Measurements from ENCODE around the gene SLC9A9.

Gene SLC9A9

GRCh38 chr3:143413372-143413771 is 434.9 kb downstream of the SLC9A9 start:
- no peak for DNase-seq (ENCODE audit: low spot score)

GRCh38 chr3:143412084-143412483 is 436.2 kb downstream of the SLC9A9 start:
- no peak for DNase-seq (ENCODE audit: low spot score)

DNA sequence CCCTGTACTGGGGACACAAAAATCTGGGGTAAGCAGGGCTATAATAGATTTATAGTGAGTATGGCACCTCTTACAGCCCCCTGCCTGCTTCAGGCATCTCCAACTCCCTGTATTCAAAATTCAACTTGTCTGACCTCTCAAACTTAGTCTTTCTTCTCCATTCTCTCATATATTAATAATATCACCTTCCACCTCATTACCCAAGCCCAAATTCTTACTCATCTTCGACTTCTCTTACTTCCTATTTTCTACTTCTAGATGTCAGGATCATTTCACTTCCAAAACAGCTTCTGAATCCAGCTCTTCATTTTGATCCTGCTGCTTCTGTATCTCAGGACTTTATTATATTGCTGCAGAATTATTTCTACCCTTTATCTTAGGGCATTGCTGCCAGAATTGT is 438.0 kb downstream of the SLC9A9 start:
- no peak for DNase-seq (ENCODE audit: low spot score)

DNA sequence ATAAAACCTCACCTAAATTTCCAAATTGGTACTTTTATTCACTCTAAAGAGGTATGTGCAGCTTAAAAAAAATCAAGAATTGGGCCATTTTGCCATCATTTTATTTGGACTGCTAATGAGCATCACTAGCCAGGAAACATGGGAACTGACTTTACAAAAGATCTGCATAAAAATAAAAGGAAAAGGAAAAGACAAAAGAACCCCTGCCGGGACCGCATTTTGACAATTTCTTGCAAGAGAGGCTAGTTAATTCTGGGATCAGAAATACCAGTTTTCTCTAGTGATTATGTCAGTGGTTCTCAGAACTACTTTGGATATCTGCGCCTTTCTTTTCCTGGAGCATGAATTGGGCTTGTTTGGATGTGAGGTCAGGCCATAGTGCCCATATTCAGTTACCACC is 439.5 kb downstream of the SLC9A9 start:
- DNase-seq (ENCODE audit: low spot score), result no peak

- no peak for DNase-seq (ENCODE audit: low spot score)
These were observed 445.7 kb downstream of the SLC9A9 start for GRCh38 chr3:143402602-143403001.

DNA sequence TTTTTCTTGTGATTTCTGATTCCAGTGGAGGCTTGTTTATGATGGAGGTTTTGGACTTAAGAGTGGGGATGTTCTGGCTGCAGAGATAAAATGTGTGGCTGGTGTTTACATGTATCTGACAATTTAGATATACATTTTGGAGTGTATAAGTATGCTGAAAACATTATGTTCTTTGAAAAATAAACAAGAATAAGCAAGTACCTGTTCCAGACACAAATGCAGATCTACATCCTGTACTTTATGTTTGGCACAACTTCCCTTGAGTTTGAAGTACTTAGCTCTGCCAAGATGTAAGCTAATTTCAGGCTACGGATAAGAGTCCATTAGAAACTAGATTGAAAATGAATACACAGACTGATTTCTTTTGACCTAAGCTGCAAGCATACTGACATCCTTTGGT is 451.5 kb downstream of the SLC9A9 start:
- DNase-seq (ENCODE audit: low spot score), result no peak

- no peak for DNase-seq (ENCODE audit: low spot score)
These were observed 458.9 kb downstream of the SLC9A9 start for GRCh38 chr3:143389388-143389787.

- no peak for DNase-seq (ENCODE audit: low spot score)
These were observed 460.8 kb downstream of the SLC9A9 start for GRCh38 chr3:143387425-143387824.

DNA sequence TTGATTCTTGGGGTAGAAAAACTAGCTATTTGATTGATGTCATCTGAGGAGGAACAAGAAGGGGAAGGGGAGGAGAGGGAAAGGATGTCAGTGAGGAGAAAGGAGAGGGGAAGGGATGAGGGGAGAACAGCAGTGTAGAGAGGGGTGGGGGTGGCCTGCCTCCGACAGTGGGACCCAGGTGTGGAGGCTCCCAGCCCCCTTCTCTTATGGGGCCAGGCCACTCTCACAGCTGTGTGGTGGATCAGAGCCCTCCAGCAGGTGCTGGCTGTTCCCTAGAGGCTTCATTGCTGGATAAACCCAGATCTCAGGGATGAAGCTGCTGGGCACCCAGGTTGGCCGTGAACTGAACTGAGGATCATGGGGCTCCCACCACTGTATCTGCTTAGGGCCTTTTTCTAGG is 464.2 kb downstream of the SLC9A9 start:
- DNase-seq (ENCODE audit: low spot score), result no peak

- no peak for DNase-seq (ENCODE audit: low spot score)
These were observed 464.8 kb downstream of the SLC9A9 start for GRCh38 chr3:143383421-143383820.

GRCh38 chr3:143382816-143383215 is 465.5 kb downstream of the SLC9A9 start:
- DNase-seq (ENCODE audit: low spot score), result no peak

GRCh38 chr3:143380449-143380848 is 467.8 kb downstream of the SLC9A9 start:
- no peak for DNase-seq (ENCODE audit: low spot score)

- no peak for DNase-seq (ENCODE audit: low spot score)
These were observed 472.6 kb downstream of the SLC9A9 start for GRCh38 chr3:143375698-143376097.

DNA sequence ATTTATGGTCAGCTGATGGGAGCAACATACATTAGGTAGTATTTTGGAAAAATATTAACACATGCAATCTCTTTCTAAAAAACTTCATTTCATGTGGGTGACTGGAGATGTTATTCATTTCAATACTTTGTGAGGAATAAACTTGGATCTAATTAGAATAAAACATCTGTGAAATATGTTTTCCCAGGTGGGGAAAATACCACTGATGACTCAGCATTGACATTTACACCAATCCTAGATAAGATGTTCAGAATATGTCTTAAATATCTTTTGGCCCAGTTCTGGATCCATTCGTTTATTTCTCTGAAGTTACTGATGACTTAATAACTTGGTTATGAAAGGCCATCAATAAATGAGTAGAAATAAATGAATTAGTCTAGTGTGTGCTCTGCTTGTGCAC is 481.1 kb downstream of the SLC9A9 start:
- no peak for DNase-seq (ENCODE audit: low spot score)

GRCh38 chr3:143366672-143367071 is 481.6 kb downstream of the SLC9A9 start:
- no peak for DNase-seq (ENCODE audit: low spot score)

- no peak for DNase-seq (ENCODE audit: low spot score)
These were observed 484.3 kb downstream of the SLC9A9 start for GRCh38 chr3:143363949-143364348.

- DNase-seq (ENCODE audit: low spot score), result no peak
These were observed 485.0 kb downstream of the SLC9A9 start for GRCh38 chr3:143363276-143363675.

DNA sequence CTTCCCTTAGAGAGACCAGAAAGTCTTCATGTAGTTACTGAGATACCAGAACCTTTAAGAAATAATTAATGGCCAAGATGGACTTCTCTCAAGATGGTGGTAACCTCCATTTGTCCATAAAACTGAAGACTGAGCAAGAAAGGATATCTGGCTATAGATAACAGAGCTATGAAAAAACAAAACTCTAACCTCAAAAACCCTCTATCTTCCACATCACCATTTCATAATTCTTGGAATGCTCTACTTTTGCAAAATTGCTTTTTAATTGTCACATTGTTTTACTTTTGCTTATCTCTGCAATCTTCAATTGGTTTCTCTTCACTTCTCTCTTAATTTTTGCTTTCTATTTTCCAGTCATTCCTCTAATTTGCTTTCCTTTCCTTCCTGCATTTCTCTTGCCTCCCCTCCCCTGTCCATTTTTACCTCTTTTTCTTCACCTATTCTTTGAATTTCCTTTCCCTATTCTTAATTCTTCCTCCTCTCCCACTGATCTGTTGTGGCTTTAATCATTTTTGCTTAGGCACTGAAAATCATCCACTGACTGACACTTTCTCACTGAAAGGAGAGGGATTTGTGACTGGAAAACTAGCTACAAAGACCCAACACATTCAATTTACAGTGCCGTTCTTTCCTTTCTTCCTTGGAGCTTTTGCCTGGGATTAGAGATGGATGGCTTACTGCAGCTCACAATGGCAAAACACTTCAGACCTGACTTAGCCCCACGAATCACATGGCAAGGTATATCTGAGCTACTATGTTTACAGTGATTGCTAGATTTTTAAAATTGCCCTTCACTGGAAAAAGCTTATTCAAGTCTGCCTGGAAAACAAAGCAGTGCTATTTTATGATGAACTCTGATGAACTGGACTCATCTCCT is 485.9 kb downstream of the SLC9A9 start:
- DNase-seq (ENCODE audit: low spot score), result no peak

DNA sequence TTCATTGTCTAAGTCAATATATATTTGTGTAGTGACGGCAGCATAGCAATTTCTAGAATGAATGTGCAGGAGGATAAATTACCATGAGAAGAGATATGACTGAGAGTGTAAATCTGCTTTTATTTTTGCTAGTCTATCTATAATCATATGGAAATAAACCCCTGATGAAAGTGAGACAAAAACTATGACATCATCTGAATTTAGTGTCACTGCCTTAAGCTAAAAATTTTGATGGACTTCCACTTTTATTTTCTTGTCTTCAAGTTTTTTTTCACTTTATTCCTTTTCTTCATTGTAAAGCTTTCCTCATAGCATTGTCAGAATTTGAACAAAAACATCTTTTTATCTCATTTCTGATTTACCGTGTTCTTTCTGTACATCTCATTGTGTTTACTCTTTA is 486.7 kb downstream of the SLC9A9 start:
- no peak for DNase-seq (ENCODE audit: low spot score)

GRCh38 chr3:143360244-143360643 is 488.0 kb downstream of the SLC9A9 start:
- DNase-seq (ENCODE audit: low spot score), result peak; percentile 20

- DNase-seq (ENCODE audit: low spot score), result no peak
These were observed 489.3 kb downstream of the SLC9A9 start for GRCh38 chr3:143358793-143359491.

GRCh38 chr3:143358155-143358792 is 490.0 kb downstream of the SLC9A9 start:
- no peak for DNase-seq (ENCODE audit: low spot score)

DNA sequence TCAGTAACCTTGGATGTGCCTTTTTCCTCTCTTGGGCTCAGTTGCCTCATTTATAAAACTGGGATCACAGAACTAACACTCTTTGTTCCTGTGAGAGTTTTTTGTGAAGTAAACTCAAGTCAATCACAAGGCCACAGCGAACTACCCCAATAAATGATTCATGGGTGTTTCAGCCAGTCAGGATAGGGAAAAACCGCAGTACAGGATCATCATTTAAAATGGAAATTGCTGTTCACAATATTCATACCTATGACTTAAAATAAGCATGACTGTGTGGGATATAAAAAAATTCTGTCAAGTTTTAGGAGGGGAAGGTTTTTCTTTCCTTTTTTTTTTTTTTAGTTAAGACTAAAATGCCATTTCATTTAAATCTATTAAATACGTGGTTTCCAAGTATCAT is 490.6 kb downstream of the SLC9A9 start:
- no peak for DNase-seq (ENCODE audit: low spot score)
